GM10847 (cell line): ENCODE results near the gene WNK1.

ENCODE experiments used
- POLR2A ChIP-seq: IDR thresholded peaks from 2 replicates; pipeline ENCODE4 v1.6.1; 2011; ENCODE audit not compliant: insufficient read length; ENCODE audit errors: extremely low read depth

Gene WNK1

GRCh38 chr12:906062-906585, 153.7 kb downstream of the WNK1 start:
- TF ChIP-seq POLR2A = no peak

- TF ChIP-seq POLR2A = no peak
These were observed 155.2 kb downstream of the WNK1 start for GRCh38 chr12:907413-908185.

- TF ChIP-seq POLR2A = no peak
These were observed 157.5 kb downstream of the WNK1 start for GRCh38 chr12:909861-910260.

GRCh38 chr12:910416-910815, 158.0 kb downstream of the WNK1 start:
- TF ChIP-seq POLR2A = no peak

DNA sequence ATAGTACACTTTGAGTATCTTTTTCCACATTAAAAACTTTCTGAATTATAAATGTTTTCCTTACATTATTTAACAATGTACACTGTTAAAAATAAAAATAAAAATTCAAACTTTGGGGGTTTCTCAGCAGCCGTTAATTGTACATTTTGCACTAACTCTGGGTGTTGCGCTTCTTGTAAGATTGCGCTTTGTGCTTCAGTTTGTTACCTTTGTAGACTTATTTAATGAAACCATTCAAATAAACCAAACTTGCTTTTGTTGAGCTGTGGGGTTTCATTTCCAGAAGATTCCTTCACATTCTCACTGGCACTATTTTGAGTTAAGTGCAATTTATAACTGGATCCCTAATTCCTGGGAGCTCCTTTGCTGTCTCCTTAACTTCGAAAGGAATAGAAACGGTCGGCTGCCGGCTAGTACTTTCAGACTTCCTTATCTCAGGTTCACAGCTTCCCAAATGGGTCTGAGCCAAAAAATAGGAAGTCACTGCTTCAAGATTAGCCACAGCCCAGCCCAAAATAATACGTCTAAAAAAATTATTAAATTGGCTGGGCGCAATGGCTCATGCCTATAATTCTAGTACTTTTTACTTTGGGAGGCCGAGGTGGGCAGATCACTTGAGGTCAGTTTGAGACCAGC, 158.9 kb downstream of the WNK1 start:
- no peak for TF ChIP-seq POLR2A

DNA sequence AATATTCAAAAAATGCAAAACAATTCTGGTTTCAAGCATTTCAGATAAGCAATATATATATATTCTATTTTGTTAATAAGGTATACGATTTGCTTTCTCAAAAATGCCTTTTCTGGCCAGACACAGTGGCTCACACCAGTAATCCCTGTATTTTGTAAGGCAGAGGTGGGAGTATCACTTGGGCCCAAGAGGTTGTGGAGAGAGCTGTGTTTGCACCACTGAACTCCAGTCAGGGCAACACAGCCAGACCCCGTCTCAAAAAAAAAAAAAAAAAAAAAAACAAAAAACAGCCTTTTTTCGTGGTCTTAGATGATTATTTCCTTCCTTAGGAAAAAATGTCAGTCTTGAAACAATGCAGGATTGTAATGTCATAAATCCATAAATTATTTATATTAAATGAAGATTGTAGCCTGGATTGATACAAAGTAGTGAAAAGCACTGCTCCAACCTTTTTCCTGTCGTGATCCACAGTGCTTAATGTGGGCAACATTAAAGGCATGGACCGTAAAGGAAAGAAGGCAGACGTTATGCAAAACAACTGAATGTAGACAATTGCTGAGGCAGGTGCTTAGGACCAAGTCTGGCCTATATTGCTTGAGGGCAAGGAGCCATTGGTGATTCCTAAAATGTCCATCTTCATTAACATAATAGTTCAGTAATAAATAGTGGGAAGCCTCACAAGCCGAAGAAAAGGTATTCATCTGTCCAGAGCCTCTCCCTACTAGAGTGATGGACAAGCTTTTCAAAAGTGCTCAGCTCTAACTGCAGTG, 160.3 kb downstream of the WNK1 start:
- TF ChIP-seq POLR2A = no peak

DNA sequence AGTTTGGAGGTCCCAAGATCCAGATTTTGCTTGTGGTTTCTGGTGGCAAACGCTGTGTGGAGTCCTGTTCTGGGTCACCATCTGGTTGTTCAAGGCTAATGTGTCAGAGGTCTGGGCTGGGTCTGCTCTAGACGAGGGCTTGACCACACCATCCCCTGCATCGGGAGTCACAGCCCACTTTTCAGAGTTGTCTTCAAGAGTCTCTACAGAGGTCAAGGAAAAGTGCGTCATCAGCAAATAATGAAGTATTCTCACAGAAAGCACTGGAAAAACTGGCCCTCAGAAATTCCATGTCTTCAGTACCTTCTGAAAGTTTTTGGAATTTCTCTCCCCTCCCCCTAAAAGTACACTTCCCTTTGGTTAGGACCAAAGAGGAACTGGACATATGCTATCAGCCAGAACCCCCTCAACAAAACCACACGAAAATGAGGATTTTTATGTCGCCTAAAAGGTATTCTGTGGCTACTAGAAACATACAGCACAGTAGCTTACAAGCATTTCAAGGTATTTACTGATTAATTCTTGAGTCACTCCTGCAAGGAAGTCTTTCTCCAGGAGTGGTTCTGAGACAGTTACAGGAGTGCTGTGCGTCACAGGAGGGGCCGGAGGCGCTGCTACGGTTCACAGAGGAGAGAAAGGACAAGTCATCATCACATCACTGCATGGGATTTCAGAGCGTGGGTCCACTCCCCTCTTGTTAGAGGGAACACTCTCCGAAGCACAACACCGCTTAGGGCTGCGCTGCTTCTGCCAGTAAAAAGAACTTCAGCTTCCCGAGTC, 161.7 kb downstream of the WNK1 start:
- no peak for TF ChIP-seq POLR2A

- TF ChIP-seq POLR2A = no peak
These were observed 162.7 kb downstream of the WNK1 start for GRCh38 chr12:915090-915489.

- TF ChIP-seq POLR2A = no peak
These were observed 163.9 kb downstream of the WNK1 start for GRCh38 chr12:916240-916639.

GRCh38 chr12:916712-917445, 164.5 kb downstream of the WNK1 start:
- TF ChIP-seq POLR2A = no peak

DNA sequence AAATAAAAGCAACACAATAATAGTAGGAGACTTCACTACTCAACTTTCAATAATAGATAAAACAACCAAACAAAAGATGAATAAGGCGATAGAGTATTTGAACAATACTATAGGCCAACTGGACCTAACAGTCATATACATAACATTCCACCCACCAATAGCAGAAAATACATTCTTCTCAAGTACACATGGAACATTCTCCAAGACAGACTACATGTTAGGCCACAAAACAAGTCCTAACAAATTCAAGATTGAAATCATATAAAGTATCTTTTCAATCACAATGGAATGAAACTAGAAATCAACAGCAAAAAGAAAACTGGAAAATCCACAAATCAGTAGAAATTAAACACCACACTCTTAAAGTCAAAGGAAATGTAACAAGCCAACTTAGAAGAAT, 168.3 kb downstream of the WNK1 start:
- TF ChIP-seq POLR2A = no peak

- TF ChIP-seq POLR2A = no peak
These were observed 169.9 kb downstream of the WNK1 start for GRCh38 chr12:922285-922684.

- no peak for TF ChIP-seq POLR2A
These were observed 174.3 kb downstream of the WNK1 start for GRCh38 chr12:926641-927040.

DNA sequence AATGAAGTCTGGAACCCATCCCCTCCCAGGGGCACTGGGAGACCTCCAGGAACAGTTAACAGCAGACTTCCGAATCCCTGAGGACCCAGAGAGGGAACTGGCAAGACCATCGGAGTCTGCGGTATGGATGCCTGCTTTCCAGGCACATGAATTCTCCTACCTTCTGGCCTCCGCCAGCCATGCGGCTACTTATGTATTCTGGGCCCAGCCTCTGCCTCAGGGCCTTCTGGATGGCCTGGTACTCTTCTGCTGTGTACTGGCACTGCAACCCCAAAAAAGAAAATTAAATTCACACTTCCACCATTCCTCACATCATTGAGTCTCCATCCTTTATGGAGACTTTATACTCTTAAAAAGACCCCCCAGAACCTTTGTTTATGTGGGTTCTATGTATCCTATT, 178.7 kb downstream of the WNK1 start:
- TF ChIP-seq POLR2A = no peak
